ENCODE results near the gene TUBA4A. TPM values are rescaled to one million over a fixed set of nuclear protein-coding genes. Genes with fewer than 3 reads are reported as not detected.
A peak's percentile ranks its signal among the peaks of the same experiment; 100 is the strongest.

Gene TUBA4A
- polyA plus RNA-seq, 1 donor from 2014 or later, result not detected

DNA sequence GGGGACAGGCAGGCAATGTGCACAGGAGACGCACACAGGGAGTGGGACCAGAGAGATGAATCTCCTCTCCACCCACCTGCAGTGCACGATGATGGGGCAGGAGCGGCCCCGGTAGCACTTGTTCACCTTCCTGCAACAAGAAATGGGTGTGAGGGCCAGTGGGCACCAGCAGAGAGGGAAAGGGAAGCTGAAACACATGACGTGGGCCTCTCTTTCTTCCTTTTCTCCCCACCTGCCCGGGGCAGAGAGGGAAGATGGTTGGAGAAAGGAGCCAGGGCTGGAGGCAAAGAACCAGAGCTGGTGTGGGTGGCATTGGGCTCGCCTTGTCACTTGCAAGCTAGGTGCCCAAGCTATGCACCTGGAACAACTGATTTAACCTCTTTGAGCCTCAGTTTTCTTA, 37.7 kb upstream of the TUBA4A start:
- H3K36me3 ChIP-seq (ENCODE audit: insufficient read depth, low read length), result peaks cover 4% of the 10 kb centered on the region
- no peak overlapping the region for H3K4me3 ChIP-seq (ENCODE audit: low read length)
- no peak for TF ChIP-seq POLR2AphosphoS5 (IDR thresholded peaks at IDR 0.05)
- no peak for TF ChIP-seq TAF1 (IDR thresholded peaks at IDR 0.05; ENCODE audit: low read depth)
- no peak for TF ChIP-seq MXI1 (conservative IDR thresholded peaks at IDR 0.05; ENCODE audit: poor library complexity, severe bottlenecking)
- no peak for TF ChIP-seq SMC3 (conservative IDR thresholded peaks at IDR 0.05; ENCODE audit: poor library complexity)
- TF ChIP-seq, protein P1, sequence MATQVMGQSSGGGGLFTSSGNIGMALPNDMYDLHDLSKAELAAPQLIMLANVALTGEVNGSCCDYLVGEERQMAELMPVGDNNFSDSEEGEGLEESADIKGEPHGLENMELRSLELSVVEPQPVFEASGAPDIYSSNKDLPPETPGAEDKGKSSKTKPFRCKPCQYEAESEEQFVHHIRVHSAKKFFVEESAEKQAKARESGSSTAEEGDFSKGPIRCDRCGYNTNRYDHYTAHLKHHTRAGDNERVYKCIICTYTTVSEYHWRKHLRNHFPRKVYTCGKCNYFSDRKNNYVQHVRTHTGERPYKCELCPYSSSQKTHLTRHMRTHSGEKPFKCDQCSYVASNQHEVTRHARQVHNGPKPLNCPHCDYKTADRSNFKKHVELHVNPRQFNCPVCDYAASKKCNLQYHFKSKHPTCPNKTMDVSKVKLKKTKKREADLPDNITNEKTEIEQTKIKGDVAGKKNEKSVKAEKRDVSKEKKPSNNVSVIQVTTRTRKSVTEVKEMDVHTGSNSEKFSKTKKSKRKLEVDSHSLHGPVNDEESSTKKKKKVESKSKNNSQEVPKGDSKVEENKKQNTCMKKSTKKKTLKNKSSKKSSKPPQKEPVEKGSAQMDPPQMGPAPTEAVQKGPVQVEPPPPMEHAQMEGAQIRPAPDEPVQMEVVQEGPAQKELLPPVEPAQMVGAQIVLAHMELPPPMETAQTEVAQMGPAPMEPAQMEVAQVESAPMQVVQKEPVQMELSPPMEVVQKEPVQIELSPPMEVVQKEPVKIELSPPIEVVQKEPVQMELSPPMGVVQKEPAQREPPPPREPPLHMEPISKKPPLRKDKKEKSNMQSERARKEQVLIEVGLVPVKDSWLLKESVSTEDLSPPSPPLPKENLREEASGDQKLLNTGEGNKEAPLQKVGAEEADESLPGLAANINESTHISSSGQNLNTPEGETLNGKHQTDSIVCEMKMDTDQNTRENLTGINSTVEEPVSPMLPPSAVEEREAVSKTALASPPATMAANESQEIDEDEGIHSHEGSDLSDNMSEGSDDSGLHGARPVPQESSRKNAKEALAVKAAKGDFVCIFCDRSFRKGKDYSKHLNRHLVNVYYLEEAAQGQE (IDR thresholded peaks at IDR 0.05; ENCODE audit: borderline replicate concordance), result no peak
- TF ChIP-seq RAD21 (conservative IDR thresholded peaks at IDR 0.05), result no peak
- TF ChIP-seq EP300 (conservative IDR thresholded peaks at IDR 0.05; ENCODE audit: poor library complexity, severe bottlenecking), result no peak
- TF ChIP-seq EZH2 (IDR thresholded peaks at IDR 0.05; ENCODE audit: borderline replicate concordance, insufficient read depth, low read length, poor library complexity, severe bottlenecking), result no peak
- TF ChIP-seq, protein P2, sequence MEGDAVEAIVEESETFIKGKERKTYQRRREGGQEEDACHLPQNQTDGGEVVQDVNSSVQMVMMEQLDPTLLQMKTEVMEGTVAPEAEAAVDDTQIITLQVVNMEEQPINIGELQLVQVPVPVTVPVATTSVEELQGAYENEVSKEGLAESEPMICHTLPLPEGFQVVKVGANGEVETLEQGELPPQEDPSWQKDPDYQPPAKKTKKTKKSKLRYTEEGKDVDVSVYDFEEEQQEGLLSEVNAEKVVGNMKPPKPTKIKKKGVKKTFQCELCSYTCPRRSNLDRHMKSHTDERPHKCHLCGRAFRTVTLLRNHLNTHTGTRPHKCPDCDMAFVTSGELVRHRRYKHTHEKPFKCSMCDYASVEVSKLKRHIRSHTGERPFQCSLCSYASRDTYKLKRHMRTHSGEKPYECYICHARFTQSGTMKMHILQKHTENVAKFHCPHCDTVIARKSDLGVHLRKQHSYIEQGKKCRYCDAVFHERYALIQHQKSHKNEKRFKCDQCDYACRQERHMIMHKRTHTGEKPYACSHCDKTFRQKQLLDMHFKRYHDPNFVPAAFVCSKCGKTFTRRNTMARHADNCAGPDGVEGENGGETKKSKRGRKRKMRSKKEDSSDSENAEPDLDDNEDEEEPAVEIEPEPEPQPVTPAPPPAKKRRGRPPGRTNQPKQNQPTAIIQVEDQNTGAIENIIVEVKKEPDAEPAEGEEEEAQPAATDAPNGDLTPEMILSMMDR (IDR thresholded peaks at IDR 0.05; ENCODE audit: poor library complexity, severe bottlenecking), result no peak
- H3K9ac ChIP-seq (ENCODE audit: low read length), result no peak overlapping the region
- no peaks in the 10 kb centered on the region for H3K9me3 ChIP-seq (ENCODE audit: low read length)
- no peak overlapping the region for H2AFZ ChIP-seq (ENCODE audit: low read depth, low read length)
- H3K9me2 ChIP-seq (ENCODE audit: insufficient read depth, low read length), result no peaks in the 10 kb centered on the region
- no peaks in the 10 kb centered on the region for H3F3A ChIP-seq (ENCODE audit: insufficient read depth, low read length, poor library complexity, severe bottlenecking)
- no peaks in the 10 kb centered on the region for H3K27me3 ChIP-seq (ENCODE audit: insufficient read depth, low read depth, low read length)
- H4K20me1 ChIP-seq (ENCODE audit: insufficient read depth), result no peaks in the 10 kb centered on the region
- H3K79me2 ChIP-seq (replicated peaks; ENCODE audit: insufficient read depth, low read length), result no peaks in the 10 kb centered on the region
- H3K4me2 ChIP-seq (ENCODE audit: low read length), result no peak overlapping the region
- H3K27ac ChIP-seq (ENCODE audit: low read length), result no peak overlapping the region

DNA sequence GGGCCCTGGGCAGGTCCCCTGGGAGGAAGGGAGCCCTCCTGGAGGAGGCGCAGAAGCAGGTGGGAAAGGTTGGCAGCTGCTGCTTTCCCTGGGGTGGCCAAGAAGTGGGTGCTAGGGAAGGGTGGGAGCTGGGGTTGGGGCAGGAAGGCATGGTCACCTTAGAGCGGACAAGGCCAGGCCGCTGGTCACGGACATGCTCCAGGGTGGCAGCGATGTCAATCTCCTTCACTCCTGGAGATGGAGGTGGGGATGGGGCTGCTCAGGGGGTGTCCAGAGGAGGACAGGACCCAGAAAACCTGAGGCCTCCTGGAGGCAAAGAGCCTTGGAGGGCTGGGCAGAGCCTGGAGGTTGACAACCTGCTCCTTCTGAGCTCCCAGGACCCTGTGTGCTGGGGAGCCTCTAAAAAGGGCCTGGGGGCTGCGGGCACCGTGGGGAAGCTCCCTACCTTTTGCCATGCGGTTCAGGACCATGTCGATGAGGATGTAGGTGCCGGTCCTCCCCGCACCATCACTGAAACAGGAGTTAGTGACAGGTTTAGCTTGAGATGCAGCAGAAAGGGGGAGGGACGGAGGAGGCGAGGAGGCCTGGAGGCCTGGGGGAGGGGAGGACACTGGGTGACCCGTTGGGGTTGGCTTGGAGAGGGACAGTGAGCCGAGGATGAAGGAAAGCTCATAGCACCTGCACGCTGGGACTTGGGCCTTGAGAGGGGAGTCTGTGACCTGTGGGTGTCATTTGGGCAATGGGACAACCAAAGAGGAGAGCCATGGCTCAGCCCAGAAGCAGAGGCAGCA, 36.9 kb upstream of the TUBA4A start:
- no peaks in the 10 kb centered on the region for H3K9me2 ChIP-seq (ENCODE audit: insufficient read depth, low read length)
- H3K27me3 ChIP-seq (ENCODE audit: insufficient read depth, low read depth, low read length), result no peaks in the 10 kb centered on the region
- H4K20me1 ChIP-seq (ENCODE audit: insufficient read depth), result no peaks in the 10 kb centered on the region
- H3K9me3 ChIP-seq (ENCODE audit: low read length), result no peaks in the 10 kb centered on the region
- no peaks in the 10 kb centered on the region for H3K79me2 ChIP-seq (replicated peaks; ENCODE audit: insufficient read depth, low read length)
- no peak overlapping the region for H3K4me2 ChIP-seq (ENCODE audit: low read length)
- H3K36me3 ChIP-seq (ENCODE audit: insufficient read depth, low read length), result no peaks in the 10 kb centered on the region
- TF ChIP-seq POLR2AphosphoS5 (IDR thresholded peaks at IDR 0.05), result peak; percentile 6
- no peak for TF ChIP-seq EP300 (conservative IDR thresholded peaks at IDR 0.05; ENCODE audit: poor library complexity, severe bottlenecking)
- no peak for TF ChIP-seq MXI1 (conservative IDR thresholded peaks at IDR 0.05; ENCODE audit: poor library complexity, severe bottlenecking)
- H3F3A ChIP-seq (ENCODE audit: insufficient read depth, low read length, poor library complexity, severe bottlenecking), result no peaks in the 10 kb centered on the region
- H3K27ac ChIP-seq (ENCODE audit: low read length), result no peak overlapping the region
- H3K9ac ChIP-seq (ENCODE audit: low read length), result no peak overlapping the region
- no peak overlapping the region for H3K4me3 ChIP-seq (ENCODE audit: low read length)
- no peak overlapping the region for H2AFZ ChIP-seq (ENCODE audit: low read depth, low read length)

Data from neural cell (in vitro differentiated cells).